Testis (tissue), 2 donors: ENCODE data around the gene KIAA1210.

Source experiments
- CTCF ChIP-seq, 3 experiments: fragments of 450-650 bp in 2 of 3; fragments of 200-600 bp in 1 of 3; sonication (generic) in 1 of 3; IDR thresholded peaks; one replicate each; pipeline ENCODE4 v1.5.1; 2016 to 2019; ENCODE audit warnings: antibody characterized with exemption in 3 of 3, mild to moderate bottlenecking in 2 of 3, moderate library complexity in 1 of 3
- POLR2A ChIP-seq: fragments of 450-650 bp; IDR thresholded peaks from one replicate; pipeline ENCODE4 v1.6.1; 2017; ENCODE audit warnings: antibody characterized with exemption, mild to moderate bottlenecking, moderate library complexity

- no peak for TF ChIP-seq CTCF (IDR thresholded peaks at IDR 0.05)
- no peak for TF ChIP-seq POLR2A
These were observed 26.4 kb downstream of the KIAA1210 start for GRCh38 chrX:119101168-119101567.
